ENCODE data around the gene MAPKAPK2. TPM values are rescaled to one million over a fixed set of nuclear protein-coding genes. Genes with fewer than 3 reads are reported as not detected.
A peak's percentile ranks its signal among the peaks of the same experiment; 100 is the strongest.

Gene MAPKAPK2
- total RNA-seq, 1 donor from 2014 or later = 87.9 TPM

- Mint-ChIP-seq H3K9me3 (ENCODE audit: low read depth) (no peaks in the 10 kb centered on the region), H3K27me3 (ENCODE audit: low read depth) (no peaks in the 10 kb centered on the region)
These were observed 50.9 kb downstream of the MAPKAPK2 start for GRCh38 chr1:206735553-206736031.

GRCh38 chr1:206736878-206737728 is 52.4 kb downstream of the MAPKAPK2 start:
- Mint-ChIP-seq H3K9me3 (ENCODE audit: low read depth) (no peaks in the 10 kb centered on the region), H3K27ac (ENCODE audit: unreplicated experiment) (no peak overlapping the region), H3K27me3 (ENCODE audit: low read depth) (no peaks in the 10 kb centered on the region), H3K36me3 (ENCODE audit: low read depth) (peaks cover 10% of the 10 kb centered on the region), H3K4me3 (ENCODE audit: unreplicated experiment) (no peak overlapping the region), H3K4me1 (ENCODE audit: low read depth) (peaks cover 13% of the 10 kb centered on the region)
- no peak for TF ChIP-seq CTCF (IDR thresholded peaks at IDR 0.05)
- no peak for DNase-seq (ENCODE audit: low spot score)

More at GRCh38 chr1:206735553-206736031, 50.9 kb downstream of the MAPKAPK2 start:
- Mint-ChIP-seq H3K36me3 (ENCODE audit: low read depth) (peaks cover 13% of the 10 kb centered on the region), H3K4me1 (ENCODE audit: low read depth) (peaks cover 13% of the 10 kb centered on the region), H3K27ac (ENCODE audit: unreplicated experiment) (no peak overlapping the region), H3K4me3 (ENCODE audit: unreplicated experiment) (no peak overlapping the region)
- no peak for TF ChIP-seq CTCF (IDR thresholded peaks at IDR 0.05)
- DNase-seq (ENCODE audit: low spot score) = no peak

- no peak for TF ChIP-seq CTCF (IDR thresholded peaks at IDR 0.05)
- Mint-ChIP-seq H3K27me3 (ENCODE audit: low read depth) (no peaks in the 10 kb centered on the region), H3K4me3 (ENCODE audit: unreplicated experiment) (no peak overlapping the region), H3K4me1 (ENCODE audit: low read depth) (peaks cover 13% of the 10 kb centered on the region), H3K27ac (ENCODE audit: unreplicated experiment) (no peak overlapping the region), H3K36me3 (ENCODE audit: low read depth) (peaks cover 5% of the 10 kb centered on the region), H3K9me3 (ENCODE audit: low read depth) (no peaks in the 10 kb centered on the region)
- DNase-seq (ENCODE audit: low spot score) = no peak
These were observed 53.1 kb downstream of the MAPKAPK2 start for GRCh38 chr1:206737729-206738201.

GRCh38 chr1:206738370-206739366 is 54.0 kb downstream of the MAPKAPK2 start:
- Mint-ChIP-seq H3K27ac (ENCODE audit: unreplicated experiment) (peak overlapping the region; percentile 49), H3K4me3 (ENCODE audit: unreplicated experiment) (no peak overlapping the region), H3K36me3 (ENCODE audit: low read depth) (peaks cover 1% of the 10 kb centered on the region), H3K9me3 (ENCODE audit: low read depth) (no peaks in the 10 kb centered on the region), H3K4me1 (ENCODE audit: low read depth) (peaks cover 13% of the 10 kb centered on the region), H3K27me3 (ENCODE audit: low read depth) (no peaks in the 10 kb centered on the region)
- no peak for DNase-seq (ENCODE audit: low spot score)
- peak; percentile 69 for TF ChIP-seq CTCF (IDR thresholded peaks at IDR 0.05)

All from chondrocyte (in vitro differentiated cells).